Endothelial cell of umbilical vein (primary cell): Measurements from ENCODE around the gene PHACTR1. TPM values are rescaled to one million over a fixed set of nuclear protein-coding genes. Genes with fewer than 3 reads are reported as not detected.

Source experiments
- BruUV-seq: library from RNA; stranded (reverse); fragments of 400-500 nt; replicated peaks from 2 replicates; lab custom pipeline; 2021; lab: Mats Ljungman, UMichigan
- CTCF ChIA-PET: fragments of 300-600, 350-600 bp; sonication (Branson Sonifier 250); formaldehyde crosslinking; loops from one replicate; lab custom pipeline; 2021; ENCODE audit warnings: antibody characterized with exemption, inconsistent platforms; lab: Charles Lee
- POLR2A ChIA-PET: fragments of 300-600, 350-600 bp; sonication (Branson Sonifier 250); formaldehyde crosslinking; loops from one replicate; lab custom pipeline; 2021; ENCODE audit warnings: antibody characterized with exemption, inconsistent platforms; lab: Charles Lee
- DNase-seq: peaks from one replicate; pipeline ENCODE4 v3.0.0-alpha.2; 2011; ENCODE audit warnings: low read depth, low spot score
- FAIRE-seq: peaks from 2 replicates; lab custom pipeline; 2011; peaks lifted over from hg19 to GRCh38; lab: Jason Lieb, UNC
- H2AFZ ChIP-seq: 2 replicates; pipeline ENCODE4 v1.6.0; 2012; ENCODE audit warnings: low read depth, low read length, control low read depth, inconsistent platforms
- H3K27ac ChIP-seq: 2 replicates; pipeline ENCODE4 v1.5.1; 2011; ENCODE audit warnings: low read depth, mild to moderate bottlenecking, control low read depth, low read length, moderate library complexity; ENCODE audit not compliant: insufficient read depth
- H3K27me3 ChIP-seq, 2 experiments: 2 replicates each; pipeline versions ENCODE4 v1.6.0 to v1.6.1; 2011; ENCODE audit warnings: low read length in 2 of 2, mixed read lengths in 1 of 2; ENCODE audit not compliant: control insufficient read depth in 2 of 2, insufficient read depth in 2 of 2
- H3K36me3 ChIP-seq, 2 experiments: 2 replicates in 1 of 2; 3 replicates in 1 of 2; pipeline ENCODE4 v1.5.1; 2011; ENCODE audit warnings: low read length in 2 of 2, mild to moderate bottlenecking in 1 of 2, moderate library complexity in 1 of 2; ENCODE audit not compliant: control insufficient read depth in 2 of 2, insufficient read depth in 2 of 2; ENCODE audit errors: extremely low read depth in 1 of 2
- H3K4me1 ChIP-seq: 3 replicates; pipeline ENCODE4 v1.5.1; 2011; ENCODE audit warnings: mild to moderate bottlenecking, low read length; ENCODE audit not compliant: control insufficient read depth, insufficient read depth; ENCODE audit errors: extremely low read depth
- H3K4me2 ChIP-seq: 2 replicates; pipeline ENCODE4 v1.6.1; 2011; ENCODE audit warnings: low read length, control low read depth, mixed read lengths; ENCODE audit not compliant: insufficient read depth
- H3K4me3 ChIP-seq, 3 experiments: fragments of 200-600 bp in 1 of 3; sonication (generic), shearing (Covaris generic) in 1 of 3; replicated peaks in 1 of 3; 2 replicates each; pipeline ENCODE4 v1.5.1; 2011 to 2016; ENCODE audit warnings: control low read depth in 3 of 3, low read length in 3 of 3, mild to moderate bottlenecking in 2 of 3, inconsistent platforms in 1 of 3, low read depth in 1 of 3, moderate library complexity in 1 of 3; ENCODE audit not compliant: insufficient read depth in 1 of 3
- H3K79me2 ChIP-seq: 2 replicates; pipeline ENCODE4 v1.6.0; 2012; ENCODE audit warnings: low read length, inconsistent platforms; ENCODE audit not compliant: control insufficient read depth, insufficient read depth
- H3K9ac ChIP-seq: replicated peaks from 2 replicates; pipeline ENCODE3; 2011; ENCODE audit warnings: low read length, control low read depth; ENCODE audit not compliant: insufficient read depth; ENCODE audit errors: extremely low read depth
- H3K9me1 ChIP-seq: replicated peaks from 3 replicates; pipeline ENCODE4 v1.6.0; 2011; ENCODE audit warnings: mild to moderate bottlenecking, low read length; ENCODE audit not compliant: control insufficient read depth, insufficient read depth; ENCODE audit errors: extremely low read depth
- H3K9me3 ChIP-seq: replicated peaks from 2 replicates; pipeline ENCODE4 v1.5.1; 2012; ENCODE audit warnings: low read length, inconsistent platforms; ENCODE audit not compliant: control insufficient read depth, insufficient read depth
- H4K20me1 ChIP-seq: replicated peaks from 2 replicates; pipeline ENCODE3; 2011; ENCODE audit warnings: mild to moderate bottlenecking, low read length; ENCODE audit not compliant: control insufficient read depth, insufficient read depth; ENCODE audit errors: extremely low read depth
- CTCF ChIP-seq, 2 donors: IDR thresholded peaks; 1 replicate in 1 of 2; 2 replicates in 1 of 2; pipeline ENCODE4 v1.5.1; 2011; ENCODE audit warnings: low read length in 2 of 2, mild to moderate bottlenecking in 2 of 2, moderate library complexity in 2 of 2, control low read depth in 1 of 2, inconsistent platforms in 1 of 2, low read depth in 1 of 2; ENCODE audit not compliant: insufficient read depth in 1 of 2; ENCODE audit errors: extremely low read depth in 1 of 2
- FOS ChIP-seq: IDR thresholded peaks from 2 replicates; pipeline ENCODE4 v1.6.1; 2011; ENCODE audit warnings: mild to moderate bottlenecking, low read length, moderate library complexity, borderline replicate concordance; ENCODE audit not compliant: insufficient read depth
- JUN ChIP-seq: IDR thresholded peaks from 2 replicates; pipeline ENCODE4 v1.6.1; 2011; ENCODE audit warnings: borderline replicate concordance, low read depth; ENCODE audit not compliant: insufficient read length, insufficient read depth
- MYC ChIP-seq: IDR thresholded peaks from one replicate; pipeline ENCODE4 v1.6.1; 2011; ENCODE audit warnings: mild to moderate bottlenecking, low read depth, low read length
- POLR2A ChIP-seq: IDR thresholded peaks from 2 replicates; pipeline ENCODE4 v1.6.1; 2012; ENCODE audit warnings: low read depth, mild to moderate bottlenecking, control low read depth, low read length
- dilution Hi-C: fragments of 300-500 bp; cut with MboI; formaldehyde crosslinking; loops from one replicate; pipeline ENCODE4 v1.15.0; 2019; ENCODE audit warnings: low sequenced_read_pairs; ENCODE audit not compliant: extremely low pct_ligation_motif_present
- intact Hi-C: fragments of 100-400 bp; cut with micrococcal nuclease; formaldehyde crosslinking; loops from one replicate; pipeline ENCODE4 v1.10.0; 2022
- polyA plus RNA-seq, 4 experiments: library from polyadenylated mRNA; depleted of rRNA in 3 of 4; stranded (reverse) in 3 of 4; unstranded in 1 of 4; fragments of >200 nt; gene quantifications; 2 replicates each; pipeline versions ENCODE4 v1.2.1 to v1.2.3, GENCODE V29; 2011 to 2012; ENCODE audit warnings: missing spikeins in 1 of 4
- total RNA-seq: library from RNA; stranded (reverse); gene quantifications from 2 replicates; pipeline ENCODE4 v1.2.3, GENCODE V29; 2021

PHACTR1 gene
- total and polyA plus RNA-seq, 2 donors (not counting 3 experiments of a cell fraction or from before 2014, with no cell fraction given) = 2.4 to 23.2 TPM

GRCh38 chr6:13277231-13277630 lies 560.7 kb downstream of the PHACTR1 start:
- no peaks in the 10 kb centered on the region for H3K9me1 ChIP-seq
- intact Hi-C loops = no loop called here
- no peak for TF ChIP-seq FOS
- TF ChIP-seq POLR2A = no peak
- H3K9ac ChIP-seq = no peak overlapping the region
- no peaks in the 10 kb centered on the region for H3K27me3 ChIP-seq
- dilution Hi-C loops = no loop called here
- no peak overlapping the region for H3K27ac ChIP-seq
- no peak overlapping the region for H3K4me3 ChIP-seq
- no TSS peak for BruUV-seq
- no peak overlapping the region for H2AFZ ChIP-seq
- no peak overlapping the region for H3K4me2 ChIP-seq
- POLR2A ChIA-PET = no interaction called here
- no peaks in the 10 kb centered on the region for H3K4me1 ChIP-seq
- H3K79me2 ChIP-seq = no peaks in the 10 kb centered on the region
- H4K20me1 ChIP-seq = no peaks in the 10 kb centered on the region
- DNase-seq (no peak), FAIRE-seq (no peak)
- CTCF ChIA-PET = interaction anchor here (0.7 to 2.1 kb wide), 3 partner anchors 27 to 295 kb away, joined by 3 to 8 read pairs (median 3); no protein-coding TSS in a partner anchor
- no peaks in the 10 kb centered on the region for H3K9me3 ChIP-seq
- no peaks in the 10 kb centered on the region for H3K36me3 ChIP-seq

- H2AFZ ChIP-seq = no peak overlapping the region
- TF ChIP-seq CTCF (IDR thresholded peaks at IDR 0.05; ENCODE audit: extremely low read depth in 1 of 2, insufficient read depth in 1 of 2, low read depth in 1 of 2, low read length in 2 of 2) (peak in 1 of 2 donors; percentile 29), JUN (no peak), MYC (no peak)
- H3K9me3 ChIP-seq = no peaks in the 10 kb centered on the region
- FAIRE-seq (peak; percentile 12), DNase-seq (no peak)
- intact Hi-C loops (loop anchor here (1.0 kb wide), 2 partner anchors 83 to 367 kb away; no protein-coding TSS in a partner anchor), dilution Hi-C loops (no loop called here)
- no peak overlapping the region for H3K4me2 ChIP-seq
- ChIA-PET POLR2A (no interaction called here), CTCF (interaction anchor here (1.1 to 2.1 kb wide), 3 partner anchors 26 to 366 kb away, joined by 3 to 9 read pairs (median 8); no protein-coding TSS in a partner anchor)
- no peak overlapping the region for H3K9ac ChIP-seq
- no peaks in the 10 kb centered on the region for H3K27me3 ChIP-seq
- no peaks in the 10 kb centered on the region for H3K79me2 ChIP-seq
- no TSS peak for BruUV-seq
- no peaks in the 10 kb centered on the region for H3K9me1 ChIP-seq
- H3K4me1 ChIP-seq = no peaks in the 10 kb centered on the region
- no peaks in the 10 kb centered on the region for H4K20me1 ChIP-seq
- H3K4me3 ChIP-seq = no peak overlapping the region
- no peak overlapping the region for H3K27ac ChIP-seq
- H3K36me3 ChIP-seq = no peaks in the 10 kb centered on the region
These were observed 561.6 kb downstream of the PHACTR1 start for GRCh38 chr6:13278164-13278563.
